Measurements from ENCODE around the gene ABCB11. TPM values are rescaled to one million over a fixed set of nuclear protein-coding genes. Genes with fewer than 3 reads are reported as not detected.

ABCB11 gene
- total and polyA plus RNA-seq, 2 donors (not counting 3 experiments of a cell fraction or from before 2014, with no cell fraction given) = 0.22 to 0.44 TPM

GRCh38 chr2:168955321-168955720, 75.8 kb downstream of the ABCB11 start:
- no peaks in the 10 kb centered on the region for H3K9me1 ChIP-seq (replicated peaks; ENCODE audit: control insufficient read depth, extremely low read depth, insufficient read depth, low read length)
- peaks cover 3% of the 10 kb centered on the region for H3K9me3 ChIP-seq (replicated peaks; ENCODE audit: control insufficient read depth, insufficient read depth, low read length)
- no peak for FAIRE-seq
- ChIA-PET CTCF (no interaction called here), POLR2A (no interaction called here)
- no peak overlapping the region for H3K9ac ChIP-seq (replicated peaks; ENCODE audit: extremely low read depth, insufficient read depth, low read length)
- no peak overlapping the region for H3K4me2 ChIP-seq (ENCODE audit: insufficient read depth, low read length)
- BruUV-seq (replicated peaks) = no TSS peak
- no peaks in the 10 kb centered on the region for H3K36me3 ChIP-seq (ENCODE audit: control insufficient read depth in 2 of 2, extremely low read depth in 1 of 2, insufficient read depth in 2 of 2, low read length in 2 of 2)
- H2AFZ ChIP-seq (ENCODE audit: low read depth, low read length) = no peak overlapping the region
- no peaks in the 10 kb centered on the region for H3K79me2 ChIP-seq (ENCODE audit: control insufficient read depth, insufficient read depth, low read length)
- H3K27ac ChIP-seq (ENCODE audit: insufficient read depth, low read depth, low read length) = no peak overlapping the region
- dilution Hi-C loops (cut with MboI; ENCODE audit: extremely low pct_ligation_motif_present, low sequenced_read_pairs) (no loop called here), intact Hi-C loops (cut with micrococcal nuclease) (no loop called here)
- no peaks in the 10 kb centered on the region for H3K4me1 ChIP-seq (ENCODE audit: control insufficient read depth, extremely low read depth, insufficient read depth, low read length)
- H3K27me3 ChIP-seq (ENCODE audit: control insufficient read depth in 2 of 2, insufficient read depth in 2 of 2, low read length in 2 of 2) = no peaks in the 10 kb centered on the region
- no peak overlapping the region for H3K4me3 ChIP-seq (replicated peaks in 1 of 3; ENCODE audit: insufficient read depth in 1 of 3, low read depth in 1 of 3, low read length in 3 of 3)
- DNase-seq (ENCODE audit: low read depth, low spot score) = no peak
- H4K20me1 ChIP-seq (replicated peaks; ENCODE audit: control insufficient read depth, extremely low read depth, insufficient read depth, low read length) = no peaks in the 10 kb centered on the region
- TF ChIP-seq, protein P1, sequence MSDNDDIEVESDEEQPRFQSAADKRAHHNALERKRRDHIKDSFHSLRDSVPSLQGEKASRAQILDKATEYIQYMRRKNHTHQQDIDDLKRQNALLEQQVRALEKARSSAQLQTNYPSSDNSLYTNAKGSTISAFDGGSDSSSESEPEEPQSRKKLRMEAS (IDR thresholded peaks at IDR 0.05; ENCODE audit: insufficient read depth, insufficient read length) = no peak
- TF ChIP-seq POLR2AphosphoS5 (IDR thresholded peaks at IDR 0.05; ENCODE audit: insufficient read depth, low read depth, low read length) (no peak), GATA2 (IDR thresholded peaks at IDR 0.05; ENCODE audit: insufficient read depth, insufficient read length, low read depth, low read length) (no peak), JUN (IDR thresholded peaks at IDR 0.05; ENCODE audit: borderline replicate concordance, insufficient read depth, insufficient read length, low read depth) (no peak), FOS (IDR thresholded peaks at IDR 0.05; ENCODE audit: borderline replicate concordance, insufficient read depth, low read length) (no peak)

DNA sequence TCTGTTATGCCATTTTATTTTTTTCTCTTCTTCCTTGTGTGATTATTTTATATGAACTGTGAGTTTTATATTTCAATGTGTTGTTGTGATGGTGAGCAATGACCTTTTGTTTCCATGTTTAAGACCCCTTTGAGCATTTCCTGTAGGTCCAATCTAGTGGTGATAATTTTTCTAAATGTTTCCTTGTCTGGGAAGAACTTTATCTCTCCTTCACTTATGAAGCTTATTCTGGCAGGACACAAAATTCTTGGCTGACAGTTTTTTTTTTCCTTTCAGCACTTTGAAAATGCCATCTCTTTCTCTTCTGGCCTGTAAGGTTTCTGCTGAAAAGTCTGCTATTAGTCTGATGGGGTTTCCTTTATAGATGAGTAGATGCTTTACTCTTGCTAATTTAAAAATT, 76.9 kb downstream of the ABCB11 start:
- Histone ChIP-seq H2AFZ (ENCODE audit: low read depth, low read length) (no peak overlapping the region), H3K4me3 (replicated peaks in 1 of 3; ENCODE audit: insufficient read depth in 1 of 3, low read depth in 1 of 3, low read length in 3 of 3) (no peak overlapping the region), H3K9ac (replicated peaks; ENCODE audit: extremely low read depth, insufficient read depth, low read length) (no peak overlapping the region), H3K4me2 (ENCODE audit: insufficient read depth, low read length) (no peak overlapping the region), H3K9me3 (replicated peaks; ENCODE audit: control insufficient read depth, insufficient read depth, low read length) (peaks cover 3% of the 10 kb centered on the region), H3K27ac (ENCODE audit: insufficient read depth, low read depth, low read length) (no peak overlapping the region), H3K36me3 (ENCODE audit: control insufficient read depth in 2 of 2, extremely low read depth in 1 of 2, insufficient read depth in 2 of 2, low read length in 2 of 2) (no peaks in the 10 kb centered on the region), H3K79me2 (ENCODE audit: control insufficient read depth, insufficient read depth, low read length) (no peaks in the 10 kb centered on the region), H3K4me1 (ENCODE audit: control insufficient read depth, extremely low read depth, insufficient read depth, low read length) (no peaks in the 10 kb centered on the region), H4K20me1 (replicated peaks; ENCODE audit: control insufficient read depth, extremely low read depth, insufficient read depth, low read length) (no peaks in the 10 kb centered on the region), H3K9me1 (replicated peaks; ENCODE audit: control insufficient read depth, extremely low read depth, insufficient read depth, low read length) (no peaks in the 10 kb centered on the region), H3K27me3 (ENCODE audit: control insufficient read depth in 2 of 2, insufficient read depth in 2 of 2, low read length in 2 of 2) (no peaks in the 10 kb centered on the region)
- no peak for TF ChIP-seq MYC (IDR thresholded peaks at IDR 0.05; ENCODE audit: low read depth, low read length)
- TF ChIP-seq POLR2A (IDR thresholded peaks at IDR 0.05; ENCODE audit: low read depth, low read length) = no peak
- no peak for TF ChIP-seq POLR2AphosphoS5 (IDR thresholded peaks at IDR 0.05; ENCODE audit: insufficient read depth, low read depth, low read length)
- TF ChIP-seq, protein P2, sequence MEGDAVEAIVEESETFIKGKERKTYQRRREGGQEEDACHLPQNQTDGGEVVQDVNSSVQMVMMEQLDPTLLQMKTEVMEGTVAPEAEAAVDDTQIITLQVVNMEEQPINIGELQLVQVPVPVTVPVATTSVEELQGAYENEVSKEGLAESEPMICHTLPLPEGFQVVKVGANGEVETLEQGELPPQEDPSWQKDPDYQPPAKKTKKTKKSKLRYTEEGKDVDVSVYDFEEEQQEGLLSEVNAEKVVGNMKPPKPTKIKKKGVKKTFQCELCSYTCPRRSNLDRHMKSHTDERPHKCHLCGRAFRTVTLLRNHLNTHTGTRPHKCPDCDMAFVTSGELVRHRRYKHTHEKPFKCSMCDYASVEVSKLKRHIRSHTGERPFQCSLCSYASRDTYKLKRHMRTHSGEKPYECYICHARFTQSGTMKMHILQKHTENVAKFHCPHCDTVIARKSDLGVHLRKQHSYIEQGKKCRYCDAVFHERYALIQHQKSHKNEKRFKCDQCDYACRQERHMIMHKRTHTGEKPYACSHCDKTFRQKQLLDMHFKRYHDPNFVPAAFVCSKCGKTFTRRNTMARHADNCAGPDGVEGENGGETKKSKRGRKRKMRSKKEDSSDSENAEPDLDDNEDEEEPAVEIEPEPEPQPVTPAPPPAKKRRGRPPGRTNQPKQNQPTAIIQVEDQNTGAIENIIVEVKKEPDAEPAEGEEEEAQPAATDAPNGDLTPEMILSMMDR (IDR thresholded peaks at IDR 0.05; ENCODE audit: extremely low read depth in 1 of 2, insufficient read depth in 1 of 2, low read depth in 1 of 2, low read length in 2 of 2) = no peak
- no peak for TF ChIP-seq JUN (IDR thresholded peaks at IDR 0.05; ENCODE audit: borderline replicate concordance, insufficient read depth, insufficient read length, low read depth)
- TF ChIP-seq GATA2 (IDR thresholded peaks at IDR 0.05; ENCODE audit: insufficient read depth, insufficient read length, low read depth, low read length) = no peak
- TF ChIP-seq, protein P1 (IDR thresholded peaks at IDR 0.05; ENCODE audit: insufficient read depth, insufficient read length) = no peak
- no peak for TF ChIP-seq EZH2 (IDR thresholded peaks at IDR 0.05; ENCODE audit: borderline replicate concordance, low read depth, low read length, severe bottlenecking)
- no peak for TF ChIP-seq FOS (IDR thresholded peaks at IDR 0.05; ENCODE audit: borderline replicate concordance, insufficient read depth, low read length)
- no peak for DNase-seq (ENCODE audit: low read depth, low spot score)
- no TSS peak for BruUV-seq (replicated peaks)
- intact Hi-C loops (cut with micrococcal nuclease) = no loop called here
- FAIRE-seq = no peak
- ChIA-PET CTCF (no interaction called here), POLR2A (no interaction called here)
- dilution Hi-C loops (cut with MboI; ENCODE audit: extremely low pct_ligation_motif_present, low sequenced_read_pairs) = no loop called here

All from endothelial cell of umbilical vein (primary cell).